SIG-M5 (cell line): ENCODE results near the gene CNKSR3.

Source experiments
- DNase-seq: peaks from one replicate; lab custom pipeline; 2025; lab: John Stamatoyannopoulos, UW

The CNKSR3 gene

DNA sequence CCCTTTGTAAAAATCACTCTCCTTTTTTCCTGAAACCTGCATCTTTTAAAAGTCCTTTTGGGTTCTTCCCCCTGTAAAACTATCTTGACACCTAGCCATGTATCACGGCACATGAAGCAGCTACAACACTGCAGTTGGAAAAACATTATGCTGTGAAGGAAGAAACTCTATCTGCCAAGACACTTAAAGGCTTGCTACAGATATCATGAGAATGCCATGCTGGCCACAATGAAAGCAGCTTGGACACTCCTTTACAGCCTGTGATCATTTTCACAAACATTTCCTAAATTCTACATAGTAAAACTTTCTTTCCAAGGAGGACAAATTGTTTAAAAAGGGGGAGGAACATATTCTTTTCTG is 31.8 kb downstream of the CNKSR3 start:
- no peak for DNase-seq

DNA sequence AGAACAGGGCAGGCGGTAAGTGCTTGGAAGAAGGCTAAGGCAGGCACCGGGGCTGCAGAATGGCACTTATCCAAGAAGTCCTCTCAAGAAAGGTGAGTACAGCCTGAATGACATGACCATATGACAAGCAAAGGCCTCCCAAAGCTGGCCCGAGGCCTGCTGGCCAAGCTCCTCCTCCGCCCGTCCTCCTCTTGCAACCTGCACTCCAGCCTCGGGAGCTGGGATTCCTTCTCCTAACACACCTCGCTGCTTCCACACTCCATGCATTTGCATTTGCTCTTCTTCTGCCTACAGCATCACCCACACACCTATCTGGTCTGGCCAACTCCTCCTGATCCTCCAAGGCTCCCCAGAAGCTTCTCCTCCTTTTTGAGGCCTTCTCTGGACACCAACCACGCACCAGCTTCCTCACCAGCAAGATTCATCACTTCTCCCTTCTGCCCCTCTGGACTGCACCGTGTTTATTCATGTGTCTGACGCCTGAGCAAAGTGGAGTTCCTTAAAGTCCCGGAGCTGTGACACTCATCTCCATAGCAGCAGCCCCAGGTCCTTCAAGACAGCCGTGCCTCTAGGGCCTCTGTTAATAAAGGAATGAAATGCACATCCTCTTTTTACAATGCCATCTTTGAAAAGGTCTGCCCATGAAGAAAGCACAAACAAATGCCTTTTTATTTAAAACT is 32.3 kb downstream of the CNKSR3 start:
- no peak for DNase-seq

DNA sequence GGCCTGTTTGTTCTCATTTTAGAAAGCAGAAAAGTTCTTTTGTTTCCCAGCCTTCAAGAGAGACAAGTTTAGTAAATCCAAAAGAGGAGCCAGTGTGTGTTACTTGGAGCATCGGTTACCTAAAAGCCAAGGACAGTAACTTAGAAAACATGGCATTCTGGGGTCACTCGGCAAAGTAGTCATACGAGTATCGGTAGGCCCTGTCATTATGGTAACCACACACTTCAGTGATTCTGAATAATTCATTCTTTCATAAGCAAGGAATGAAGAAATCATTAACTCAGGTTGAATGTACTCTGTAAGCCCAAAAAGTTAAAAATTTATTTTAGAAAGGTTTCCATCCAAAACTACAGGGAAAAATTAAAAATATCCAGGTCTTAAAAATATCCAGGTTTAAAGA is 34.0 kb downstream of the CNKSR3 start:
- no peak for DNase-seq

DNA sequence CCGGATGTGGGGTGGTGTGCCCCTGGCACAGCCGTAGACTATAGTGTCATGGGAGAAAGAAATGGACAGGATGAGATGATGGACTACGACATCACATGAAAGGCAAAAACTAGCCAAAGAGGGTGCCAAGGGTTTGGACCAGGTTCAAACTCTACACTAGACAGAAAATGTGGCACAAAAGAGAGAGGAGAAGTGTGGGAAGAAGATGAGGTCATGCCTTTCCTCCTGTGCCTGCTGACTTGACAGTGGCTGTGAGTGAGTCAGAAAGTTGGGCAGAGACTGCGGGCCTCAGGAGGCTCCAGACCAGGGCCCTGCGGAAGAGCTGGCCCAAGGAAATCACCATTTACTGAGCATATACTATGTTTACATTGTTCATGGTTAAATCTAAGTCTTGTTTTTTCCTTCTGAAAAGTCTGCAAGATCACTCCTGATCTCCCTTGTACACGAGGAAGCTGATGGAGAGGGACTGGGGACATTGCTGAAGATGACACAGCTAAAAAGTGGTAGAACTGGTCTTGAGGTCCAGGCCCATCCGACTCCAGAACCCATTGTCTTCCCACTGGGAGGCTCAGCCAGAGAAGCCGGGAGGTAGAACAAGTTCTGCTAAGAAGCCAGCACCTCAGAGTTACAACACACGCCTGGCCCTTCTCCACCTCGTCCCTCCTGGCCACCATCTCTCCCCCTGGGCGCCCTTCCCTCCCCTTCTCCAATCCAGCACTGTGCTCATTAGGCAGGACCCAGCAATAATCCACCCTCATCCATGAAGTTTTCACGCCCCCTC is 35.6 kb downstream of the CNKSR3 start:
- DNase-seq = no peak

DNA sequence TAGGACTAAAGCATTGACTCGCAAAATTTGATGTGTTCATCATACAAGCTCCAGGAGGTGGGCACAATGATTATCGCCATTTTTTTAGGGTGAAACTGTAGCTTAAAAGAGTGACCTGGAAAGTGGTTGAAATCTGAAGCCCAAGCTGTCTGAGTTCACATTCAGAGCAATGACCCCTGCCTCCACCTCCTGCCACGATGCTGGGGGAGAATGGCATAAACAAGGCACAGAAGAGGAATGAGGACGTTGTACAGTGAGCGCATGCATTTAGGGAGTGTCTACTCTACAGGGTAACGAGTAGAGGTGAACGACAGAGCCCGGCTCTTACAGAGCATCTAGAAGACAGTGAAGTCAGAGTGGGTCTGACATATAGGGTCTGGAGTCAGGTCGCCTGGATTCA is 37.2 kb downstream of the CNKSR3 start:
- DNase-seq = no peak

DNA sequence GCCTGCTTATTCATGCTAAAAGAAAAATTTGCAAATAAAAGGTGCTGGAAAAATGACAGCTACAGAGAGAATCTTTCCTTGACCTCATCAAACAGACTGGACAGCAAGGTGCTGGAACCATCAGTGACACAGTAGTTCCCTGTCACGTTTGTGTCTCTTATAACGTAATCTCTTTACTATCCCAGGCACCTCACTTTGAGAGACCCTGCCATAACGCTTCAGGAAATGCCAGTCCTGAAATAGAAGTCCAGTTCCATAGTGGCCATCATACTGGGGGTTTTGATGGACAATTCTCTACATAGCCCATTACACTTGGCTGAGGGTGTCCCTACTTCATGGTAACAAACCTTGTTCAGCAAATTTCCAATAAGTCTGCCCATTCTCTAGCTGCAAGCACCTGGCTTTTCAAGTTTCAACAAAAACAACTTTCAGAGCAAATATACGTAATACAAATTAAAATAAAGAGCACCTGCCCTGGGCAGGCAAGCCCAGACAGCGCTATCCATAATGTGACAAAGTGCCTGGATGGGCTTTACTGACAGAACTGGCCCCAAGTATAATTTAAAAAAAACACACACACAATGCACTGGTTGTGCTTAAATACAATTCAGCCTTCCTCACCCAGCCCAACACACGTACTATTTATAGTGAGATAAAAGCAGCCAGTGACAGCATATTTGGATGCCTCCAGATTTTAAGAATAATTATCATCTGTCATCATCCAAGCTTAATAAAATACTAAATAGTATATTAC is 38.7 kb downstream of the CNKSR3 start:
- DNase-seq = no peak

DNA sequence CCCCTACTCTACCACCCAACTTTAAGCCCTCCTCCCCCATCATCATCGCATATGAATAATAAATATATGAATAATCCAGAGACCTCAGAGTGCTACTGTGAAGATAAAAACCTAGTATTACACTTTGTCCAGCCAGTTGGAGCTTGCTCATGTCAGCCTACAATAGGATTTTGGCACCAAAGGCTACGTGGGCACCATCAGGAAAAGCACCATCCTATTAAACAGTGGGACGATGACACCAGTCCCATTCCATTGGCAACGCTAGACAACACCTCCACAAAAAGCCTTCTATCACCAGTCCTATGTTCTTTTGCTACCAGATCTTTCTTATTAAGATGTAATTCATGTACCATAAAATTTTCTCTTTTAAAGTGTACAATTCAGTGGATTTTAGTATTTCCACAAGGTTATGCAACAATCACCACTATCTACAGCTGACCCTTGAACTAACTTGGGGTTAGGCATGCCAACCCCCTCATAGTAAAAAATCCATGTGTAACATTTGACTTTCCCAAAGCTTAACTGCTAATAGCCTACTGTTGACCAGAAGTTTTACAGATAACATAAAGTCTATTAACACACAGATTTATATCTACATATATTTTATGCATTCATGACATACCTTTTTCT is 41.1 kb downstream of the CNKSR3 start:
- DNase-seq = no peak

DNA sequence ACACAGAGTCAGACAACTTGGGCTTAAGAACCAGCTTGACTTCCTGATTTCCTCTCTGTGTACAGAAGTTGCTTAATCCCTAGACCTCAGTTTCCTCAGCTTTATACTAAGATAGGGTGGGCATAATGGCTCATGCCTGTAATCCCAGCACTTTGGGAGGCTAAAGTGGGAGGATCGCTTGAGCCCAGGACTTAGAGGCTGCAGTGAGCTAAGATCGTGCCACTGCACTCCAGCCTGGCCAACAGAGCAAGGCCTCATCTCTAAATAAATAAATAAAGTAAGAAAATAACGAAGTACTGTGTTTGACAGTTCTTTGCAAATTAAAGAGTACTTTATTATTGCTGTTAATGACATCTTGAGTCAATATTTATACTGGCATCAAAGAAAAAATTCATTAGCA is 41.7 kb downstream of the CNKSR3 start:
- no peak for DNase-seq

DNA sequence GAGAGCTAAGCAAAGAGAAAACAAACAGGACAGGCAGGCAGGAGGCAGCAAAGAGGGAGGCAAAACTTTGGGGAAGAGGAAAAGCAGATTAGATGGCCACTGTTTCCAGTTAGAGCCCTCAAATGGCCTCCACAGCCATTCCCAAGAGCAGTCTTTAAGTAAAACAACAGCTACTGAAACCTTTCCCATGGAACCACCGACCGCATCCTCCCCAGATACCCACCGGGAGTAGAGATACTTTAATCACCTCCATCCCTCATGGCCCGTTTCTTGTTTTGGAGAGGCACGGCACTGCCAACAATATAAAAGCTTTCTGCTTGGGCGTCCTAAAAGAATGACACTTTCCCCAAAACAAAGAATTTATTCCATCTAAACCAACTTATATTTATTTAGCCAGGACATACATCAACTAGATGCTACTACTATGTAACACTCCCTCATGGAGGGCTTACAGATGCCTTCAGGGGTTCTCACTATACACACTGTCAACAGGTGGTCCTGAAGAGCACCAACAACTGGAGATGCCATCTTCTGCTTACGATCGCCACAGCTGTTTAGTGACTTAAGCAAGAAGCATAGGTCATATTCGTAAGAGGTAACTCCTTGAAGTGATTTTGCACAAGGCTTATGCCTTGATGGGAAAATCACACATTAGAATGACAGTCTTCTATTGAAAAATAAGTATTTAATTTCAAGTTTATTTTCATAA is 43.4 kb downstream of the CNKSR3 start:
- DNase-seq = no peak

DNA sequence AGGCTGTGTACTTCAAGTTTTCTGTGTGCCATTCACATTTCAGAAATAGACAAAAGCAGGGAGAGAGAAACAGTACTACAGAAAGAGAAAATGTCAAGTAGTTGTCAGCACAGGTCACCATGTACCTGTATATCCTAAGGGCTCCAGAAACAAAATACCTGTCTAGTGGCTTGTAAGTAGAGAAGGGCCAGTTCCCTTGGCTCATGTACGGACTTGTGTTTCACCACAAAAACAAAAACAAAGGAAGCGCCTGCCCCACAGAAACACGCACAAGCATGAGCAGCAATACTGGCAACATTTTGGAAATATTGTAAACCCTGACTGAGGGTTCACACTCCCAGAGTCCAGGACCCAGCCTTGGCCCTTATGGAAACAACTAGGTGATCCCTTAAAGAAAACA is 44.3 kb downstream of the CNKSR3 start:
- DNase-seq = no peak

DNA sequence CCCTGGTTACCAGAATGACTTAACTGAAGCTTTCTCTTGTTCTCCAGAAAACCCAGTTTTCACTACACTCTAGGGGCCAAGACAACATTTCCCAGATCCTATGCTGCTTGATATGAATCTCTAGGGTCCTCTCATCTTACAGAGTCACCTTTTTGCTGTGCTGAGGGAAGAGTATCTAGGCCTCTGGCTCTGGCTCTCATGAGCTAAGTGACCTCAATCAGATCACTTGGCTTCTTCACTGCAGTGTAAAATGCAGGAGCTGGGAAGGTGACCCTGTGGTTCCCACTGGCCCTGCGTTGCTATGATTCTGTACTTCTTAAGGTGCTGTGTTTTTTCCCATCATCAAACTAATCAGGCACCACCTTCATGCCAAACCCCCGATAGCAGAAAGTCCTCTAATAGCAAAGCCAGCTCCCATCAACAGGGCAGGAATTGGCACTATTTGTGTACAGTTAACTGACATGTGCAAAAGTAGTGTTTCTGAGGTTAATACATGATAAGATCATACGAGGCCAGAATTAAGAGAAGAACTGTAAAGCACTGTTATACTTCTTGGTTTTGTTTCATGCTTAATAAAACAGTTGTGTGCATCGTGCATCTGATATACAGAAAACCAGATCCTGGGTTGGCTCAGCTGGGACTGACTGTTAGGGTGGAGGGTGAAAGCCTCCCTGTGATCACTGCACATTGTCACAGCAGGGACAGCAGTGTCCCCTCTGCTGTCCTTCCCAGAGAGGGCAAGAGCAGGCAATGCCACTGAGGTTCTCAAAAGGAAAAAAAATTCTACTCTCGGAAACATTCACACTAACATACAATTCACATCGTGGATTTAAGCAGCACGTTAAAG is 46.7 kb downstream of the CNKSR3 start:
- no peak for DNase-seq

DNA sequence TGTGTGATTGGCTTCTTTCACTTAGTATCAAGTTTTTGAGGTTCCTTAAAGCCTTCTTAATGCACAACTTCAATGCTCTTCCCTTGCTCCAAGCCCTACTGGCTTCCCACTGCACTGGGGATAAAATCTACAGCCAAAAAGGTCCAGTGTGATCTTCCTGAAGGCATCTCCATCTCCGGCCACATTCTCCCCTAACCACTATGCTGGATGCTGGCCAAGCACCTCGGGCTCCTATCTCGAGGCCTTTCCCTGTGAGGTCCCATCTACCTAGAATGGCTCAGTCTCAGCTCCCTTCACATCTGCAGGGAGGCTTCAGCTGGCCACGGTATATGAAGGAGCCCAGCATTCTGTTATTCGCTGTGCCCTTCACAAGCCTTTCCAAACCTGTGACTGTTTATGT is 48.1 kb downstream of the CNKSR3 start:
- no peak for DNase-seq

DNA sequence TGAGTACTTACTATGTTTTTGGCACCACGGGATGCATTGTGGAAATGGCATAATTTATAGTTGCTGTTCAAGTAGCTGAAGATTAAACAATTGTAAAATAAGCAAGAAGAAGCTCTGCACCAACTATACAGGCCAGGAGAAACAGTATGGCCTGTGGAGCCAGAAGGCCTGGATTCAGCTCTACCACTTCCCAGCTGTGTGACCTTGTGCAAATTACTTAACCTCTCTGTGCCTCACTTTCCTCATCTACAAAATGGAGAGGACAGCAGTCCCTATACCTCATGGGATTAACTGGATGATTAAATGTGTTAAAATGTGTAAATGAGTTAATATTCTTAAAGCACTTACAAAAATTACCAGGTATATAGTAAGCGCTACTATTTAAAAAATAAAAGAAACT is 49.1 kb downstream of the CNKSR3 start:
- DNase-seq = no peak

DNA sequence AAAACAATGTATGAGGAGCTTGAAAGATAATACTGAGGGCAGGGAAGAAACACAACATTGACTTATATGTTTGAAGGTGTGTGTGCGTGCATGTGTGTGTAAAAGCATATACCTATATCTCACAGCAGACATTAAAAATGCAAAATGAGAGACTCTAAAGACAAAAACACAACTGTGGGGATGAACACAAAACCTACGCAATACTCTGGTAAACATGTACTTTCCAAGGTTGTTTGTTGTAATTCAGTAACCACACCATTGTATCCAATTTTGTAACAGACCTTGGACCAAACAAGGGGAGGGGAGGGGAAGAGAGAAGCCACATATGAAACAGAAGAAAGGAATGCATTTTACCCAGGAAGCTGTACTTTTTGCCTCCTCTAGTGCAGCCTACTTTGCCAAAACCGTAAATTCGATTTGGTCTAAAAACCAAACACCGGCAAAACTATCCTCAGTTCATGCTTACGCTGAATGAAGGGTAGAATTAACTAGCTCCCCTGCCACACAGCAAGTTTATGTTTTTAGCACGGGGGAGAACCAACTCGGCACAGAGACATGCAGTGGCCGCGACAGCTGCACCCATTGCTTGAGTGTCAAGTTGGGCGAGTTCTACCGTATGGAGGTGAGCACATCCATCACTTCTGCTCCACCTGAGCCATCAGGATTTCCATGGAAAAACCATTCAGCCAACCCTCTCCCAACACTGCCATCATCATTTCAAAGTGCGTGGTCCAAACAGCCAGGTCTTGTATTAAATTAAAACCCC is 50.0 kb downstream of the CNKSR3 start:
- no peak for DNase-seq

DNA sequence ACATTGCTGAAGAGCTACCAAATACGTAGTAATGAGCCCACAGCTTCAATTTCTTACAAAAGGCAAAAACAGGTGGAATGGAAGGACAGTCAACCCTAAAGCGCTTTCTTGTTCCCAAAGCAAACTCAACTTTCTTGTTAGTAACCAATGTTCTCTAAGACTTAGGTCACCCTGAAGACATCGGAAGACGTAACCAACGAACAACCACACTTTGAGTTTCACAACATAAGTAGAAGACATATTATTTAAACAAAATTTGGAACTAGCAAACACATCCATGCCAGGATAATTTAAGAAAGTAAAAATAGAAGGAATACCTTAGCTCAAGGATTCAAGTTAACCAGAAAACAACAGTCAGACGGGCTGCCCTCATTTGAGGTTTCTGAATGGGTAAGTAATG is 51.0 kb downstream of the CNKSR3 start:
- no peak for DNase-seq

DNA sequence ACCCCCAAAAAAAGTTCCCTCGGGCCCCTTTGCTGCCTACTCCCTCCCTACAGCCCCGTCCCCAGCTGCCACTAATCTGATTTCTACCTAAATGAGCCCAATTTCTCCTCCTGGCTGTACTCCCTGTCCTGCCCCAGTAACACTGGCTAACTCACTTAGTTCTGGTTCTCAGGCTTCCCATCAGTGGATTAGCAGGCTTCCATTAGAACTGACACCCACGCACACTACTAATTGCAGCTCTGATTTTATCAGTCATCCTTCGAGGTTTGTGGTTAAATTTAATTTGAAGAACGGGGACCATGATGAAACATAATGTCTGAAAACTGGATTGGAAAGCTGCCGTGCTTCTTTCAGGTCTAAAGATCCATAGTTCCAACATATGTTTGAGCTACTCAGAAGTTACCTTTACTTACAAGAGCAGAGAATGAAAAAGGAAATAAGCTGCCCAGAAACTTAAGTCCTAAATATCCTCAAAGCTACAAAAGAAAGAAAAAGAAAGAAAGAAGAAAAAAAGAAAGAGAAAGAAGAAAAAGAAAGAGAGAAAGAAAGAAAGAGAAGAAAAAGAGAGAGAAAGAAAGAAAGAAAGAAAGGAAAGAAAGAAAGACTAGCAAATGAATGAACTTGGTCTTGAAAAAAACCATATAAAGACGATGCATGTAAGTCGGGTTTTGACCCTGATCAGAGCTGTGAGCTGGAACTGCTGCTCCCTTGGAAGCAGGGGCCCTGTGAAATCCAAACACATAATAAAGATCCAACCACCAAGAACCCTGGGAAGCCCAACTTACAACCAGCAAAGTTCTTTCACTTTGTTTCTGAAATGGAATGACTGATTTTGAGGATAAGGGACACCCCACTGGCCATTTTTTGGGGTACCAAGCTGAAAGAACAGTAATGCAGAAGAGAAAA is 51.7 kb downstream of the CNKSR3 start:
- DNase-seq = no peak

DNA sequence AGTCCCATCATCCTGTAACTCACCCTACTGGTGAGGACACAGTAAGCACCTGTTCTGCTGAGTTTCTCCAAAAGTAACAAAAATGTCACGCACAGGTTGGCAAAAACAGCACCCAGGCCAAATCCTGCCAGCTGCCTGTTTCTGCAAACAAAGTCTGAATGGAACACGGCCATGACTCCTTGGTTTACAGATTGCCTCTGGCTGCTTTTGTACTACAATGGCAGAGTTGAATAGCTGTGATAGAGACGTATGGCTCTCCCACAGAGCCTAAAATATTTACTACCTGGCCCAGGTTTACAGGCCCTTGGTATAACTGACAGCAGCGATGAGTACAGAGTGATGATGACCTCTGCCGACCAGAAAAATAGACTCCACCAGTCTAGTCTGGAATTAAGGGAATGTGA is 52.6 kb downstream of the CNKSR3 start:
- DNase-seq = no peak

DNA sequence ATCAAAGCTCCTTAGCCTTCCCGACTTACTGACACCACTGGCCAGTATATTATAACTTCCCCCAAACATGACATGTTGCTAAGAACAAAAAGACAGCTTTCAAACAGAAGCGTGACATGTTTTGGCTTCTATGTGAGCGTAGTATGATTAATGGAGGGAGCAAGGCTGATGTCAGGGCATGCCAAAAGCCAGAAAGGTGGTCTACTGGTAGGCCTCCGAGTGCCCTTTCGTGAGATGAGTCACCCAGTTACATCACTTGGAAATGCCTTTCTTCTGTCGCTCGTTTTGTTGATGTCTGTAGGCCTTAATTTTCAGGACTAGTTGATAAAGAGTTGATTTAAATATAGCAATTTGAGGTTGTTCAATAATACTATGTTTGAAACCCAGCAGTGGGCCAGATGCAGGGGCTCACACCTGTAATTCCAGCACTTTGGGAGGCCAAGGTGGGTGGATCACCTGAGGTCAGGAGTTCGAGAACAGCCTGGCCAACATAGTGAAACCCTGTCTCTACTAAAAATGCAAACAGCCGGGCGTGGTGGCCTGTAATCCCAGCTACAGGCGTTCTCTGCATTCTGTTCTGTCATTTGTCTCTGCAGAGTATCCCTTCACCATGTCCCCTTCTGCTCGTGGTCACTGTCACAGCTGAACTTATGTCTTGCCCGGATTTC is 53.3 kb downstream of the CNKSR3 start:
- no peak for DNase-seq

DNA sequence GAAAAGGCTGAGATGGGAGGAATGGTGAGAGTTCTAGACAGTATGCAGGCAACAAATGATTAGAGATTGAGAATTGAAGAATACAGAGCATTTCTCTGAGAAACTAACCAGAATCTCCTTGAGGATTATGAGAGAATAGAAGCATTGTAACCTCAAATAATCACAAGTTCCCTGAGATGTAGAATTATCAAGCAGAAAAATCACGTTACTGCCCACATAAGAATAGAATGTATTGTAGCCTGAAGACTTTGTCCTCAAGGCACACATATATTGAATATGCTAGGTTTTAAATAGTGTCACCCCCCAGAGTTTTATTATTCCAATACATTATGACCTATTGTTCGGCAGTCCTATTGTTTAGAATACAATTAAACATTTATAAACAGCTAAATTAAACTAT is 57.2 kb downstream of the CNKSR3 start:
- no peak for DNase-seq
